Measurements from ENCODE around the gene USP15.

The USP15 gene

DNA sequence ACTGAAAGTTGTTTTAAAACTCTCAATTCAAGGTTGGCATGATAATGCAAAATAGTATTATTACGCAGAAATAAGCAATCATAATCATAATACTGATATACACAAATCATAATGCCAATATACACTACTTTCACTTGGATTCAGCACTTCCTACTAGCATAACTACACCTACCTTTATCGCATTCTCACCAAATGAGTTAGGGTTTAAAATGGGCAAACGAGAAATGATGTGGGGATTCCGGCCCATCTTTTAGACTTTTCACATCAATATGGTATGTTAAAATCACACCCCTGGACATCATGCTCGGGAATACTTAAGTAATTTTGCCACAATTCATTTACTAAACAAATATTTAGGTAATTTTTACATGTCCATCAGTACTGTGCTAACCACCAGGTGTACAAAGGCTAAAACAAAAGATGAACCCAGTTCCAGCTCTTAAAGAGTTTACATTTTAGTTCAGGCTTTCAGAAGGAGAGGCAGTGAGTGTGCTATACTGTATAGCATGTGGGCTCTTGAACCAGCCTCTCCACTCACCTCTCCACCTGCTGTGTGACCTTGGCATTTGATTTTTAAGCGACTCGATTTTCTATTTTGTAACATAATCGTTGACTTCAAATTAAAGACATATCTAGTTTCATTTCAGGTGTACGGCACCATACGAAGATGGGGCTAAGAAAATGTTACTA, 1.1 kb upstream of the USP15 start:
- peak; percentile 91 for DNase-seq

DNA sequence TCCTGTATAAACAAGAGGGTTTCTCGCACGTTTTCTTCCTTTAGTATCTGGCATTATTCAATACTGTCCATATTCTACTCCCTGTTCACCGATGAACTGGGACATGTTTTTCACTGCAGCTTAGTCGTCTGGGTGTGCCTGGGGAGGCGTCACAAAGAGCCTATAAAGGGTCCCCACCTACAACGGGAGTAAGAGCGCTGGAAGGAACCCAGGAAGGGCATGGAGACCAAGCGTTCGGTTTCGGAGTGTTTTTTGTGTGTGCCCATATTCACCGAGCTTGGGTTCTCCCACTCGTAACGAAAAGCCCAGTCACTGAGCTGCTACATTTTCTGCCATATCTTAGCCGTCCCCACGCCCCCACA, 592 bp upstream of the USP15 start:
- DNase-seq: peak; percentile 93

DNA sequence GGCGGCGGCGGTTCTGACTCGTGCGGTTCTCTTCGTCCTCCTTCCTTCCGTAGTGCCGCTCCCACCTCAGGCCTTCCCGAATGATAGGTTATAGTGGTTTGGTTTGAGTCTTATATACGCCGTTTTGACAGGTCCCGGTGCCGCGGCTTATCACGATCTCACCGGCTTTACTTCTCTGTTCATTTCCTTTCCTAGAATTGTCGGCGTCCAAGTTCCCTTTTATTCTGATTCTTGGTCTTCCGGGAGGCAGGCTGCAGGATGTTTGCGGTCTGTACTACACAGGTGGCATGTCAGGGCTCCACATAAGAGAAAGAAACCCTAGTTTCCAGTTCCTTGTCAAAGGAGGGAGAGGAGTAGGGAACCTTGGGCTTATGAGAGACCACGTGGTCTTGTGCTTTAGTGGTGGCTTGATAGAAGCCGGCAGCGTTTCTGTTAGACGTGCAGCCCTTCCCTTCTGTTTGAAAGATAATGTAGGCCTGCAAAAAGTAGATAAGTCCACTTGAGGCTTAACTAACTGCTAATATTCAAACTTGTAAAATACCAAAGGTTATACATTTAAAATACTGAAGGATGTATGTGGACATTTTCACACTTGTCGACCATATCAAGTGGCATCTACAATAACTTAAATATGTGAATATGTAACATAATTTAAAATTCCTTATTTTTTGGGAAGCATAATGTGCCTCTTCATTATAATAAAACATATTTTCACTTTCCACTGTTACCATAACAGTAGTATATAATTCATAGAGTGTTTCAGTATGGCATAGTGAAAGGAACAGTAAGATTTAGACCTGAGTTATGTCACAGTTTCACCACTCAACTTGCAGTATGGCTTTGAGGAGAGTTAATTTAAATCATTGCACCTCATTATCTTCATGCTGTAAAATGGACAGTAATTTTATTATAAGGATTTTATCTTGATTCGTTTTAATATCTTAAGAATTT, 804 bp downstream of the USP15 start:
- DNase-seq: peak; percentile 70

DNA sequence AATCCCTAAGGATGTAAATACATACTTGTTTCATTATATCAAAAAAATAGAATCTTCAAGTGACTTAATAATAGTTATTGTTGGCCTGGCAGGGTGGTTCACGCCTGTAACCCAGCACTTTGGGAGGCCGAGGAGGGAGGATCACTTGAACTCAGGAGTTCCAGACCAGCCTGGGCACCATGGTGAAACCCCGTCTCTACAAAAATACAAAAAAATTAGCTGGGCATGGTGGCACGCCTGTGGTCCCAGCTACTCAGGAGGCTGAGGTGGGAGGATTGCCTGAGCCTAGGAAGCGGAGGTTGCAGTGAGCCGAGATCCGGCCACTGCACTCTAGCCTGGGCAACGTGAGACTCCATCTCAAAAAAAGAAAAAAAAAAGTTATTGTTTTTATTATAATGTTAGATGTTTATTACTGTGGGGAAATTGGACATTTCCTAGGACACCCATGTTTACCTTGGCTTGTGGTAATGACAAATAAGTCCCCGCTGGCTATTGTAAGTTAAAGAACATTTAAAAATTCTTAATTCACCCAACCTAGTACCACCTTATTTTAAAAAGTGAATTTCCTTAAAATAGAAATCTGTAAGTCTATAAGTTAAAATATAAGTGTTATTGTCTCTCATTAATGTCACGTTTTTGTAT, 1.8 kb downstream of the USP15 start:
- no peak for DNase-seq

- no peak for DNase-seq
Observed at GRCh38 chr12:62263232-62263631, 3.0 kb downstream of the USP15 start.

DNA sequence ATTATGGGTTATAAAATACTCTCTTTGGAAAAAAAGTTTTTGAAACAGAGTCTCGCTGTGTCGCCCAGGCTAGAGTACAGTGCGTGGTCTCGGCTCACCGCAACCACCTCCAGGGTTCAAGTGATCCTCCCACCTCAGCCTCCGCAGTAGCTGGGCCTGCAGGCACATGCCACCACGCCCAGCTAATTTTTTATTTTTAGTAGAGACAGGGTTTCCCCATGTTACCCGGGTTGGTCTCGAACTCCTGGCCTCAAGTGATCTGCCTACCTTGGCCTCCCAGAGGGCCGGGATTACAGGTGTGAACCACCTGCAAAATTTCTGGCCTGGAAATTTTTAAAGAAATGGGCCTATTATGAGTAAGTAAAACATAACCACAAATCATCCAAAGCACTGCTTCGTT, 3.8 kb downstream of the USP15 start:
- DNase-seq: no peak

DNA sequence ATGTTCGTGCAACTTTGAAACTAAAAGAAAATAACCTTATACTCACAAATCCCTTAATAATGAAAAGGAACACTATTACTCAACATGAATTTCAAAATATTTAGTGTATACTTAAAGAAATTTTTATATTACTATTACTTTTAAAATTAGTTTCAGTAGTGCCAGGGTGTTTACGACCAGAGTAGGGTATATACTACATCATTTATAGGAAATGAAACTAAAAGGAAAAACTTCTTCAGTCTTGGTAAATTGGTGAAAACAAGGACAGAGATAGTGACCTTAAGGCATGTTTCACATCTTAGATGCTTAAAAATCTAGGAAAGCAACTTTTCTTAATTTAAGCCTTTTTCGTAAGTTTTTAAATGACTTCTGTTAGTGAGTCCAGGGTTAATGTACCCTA, 4.5 kb downstream of the USP15 start:
- no peak for DNase-seq

DNA sequence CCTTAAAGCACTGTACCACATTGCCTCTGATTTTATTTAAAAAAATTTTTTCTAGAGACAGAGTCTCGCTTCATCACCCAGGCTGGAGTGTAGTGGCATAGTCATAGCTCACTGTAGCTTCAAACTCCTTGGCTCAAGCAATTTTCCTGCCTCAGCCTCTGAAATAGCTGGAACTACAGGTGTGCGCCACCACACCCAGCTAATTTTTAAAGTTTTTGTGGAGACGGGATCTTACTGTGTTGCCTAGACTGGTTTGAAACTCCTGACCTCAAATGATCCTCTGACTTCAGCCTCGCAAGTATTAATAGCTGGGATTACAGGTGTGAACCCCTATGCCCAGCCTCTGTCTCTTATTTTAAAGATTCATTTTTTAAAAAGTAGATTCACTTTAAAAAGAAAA, 5.3 kb downstream of the USP15 start:
- DNase-seq: no peak

- DNase-seq: no peak
Observed at GRCh38 chr12:62267026-62267425, 6.8 kb downstream of the USP15 start.

DNA sequence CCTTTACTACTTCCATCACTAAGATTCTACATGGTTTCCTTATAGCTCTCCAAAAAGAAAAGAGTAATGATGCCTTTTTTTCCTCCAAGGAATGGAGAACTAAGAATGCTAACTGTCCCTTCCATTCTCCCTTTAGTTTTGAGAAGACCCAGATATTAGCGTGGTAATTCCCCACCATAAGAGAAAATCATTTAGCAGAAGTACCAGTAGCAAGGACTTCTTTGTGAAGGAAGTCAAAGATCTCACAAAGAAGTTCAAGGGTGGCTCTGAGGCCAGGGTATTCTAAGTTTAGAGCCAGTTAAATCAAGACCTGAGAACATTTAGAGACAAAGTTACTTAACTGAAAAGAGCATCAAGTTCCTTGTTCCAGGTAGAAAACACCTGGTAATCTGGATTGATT, 7.3 kb downstream of the USP15 start:
- no peak for DNase-seq

GRCh38 chr12:62268956-62269355, 8.8 kb downstream of the USP15 start:
- no peak for DNase-seq

DNA sequence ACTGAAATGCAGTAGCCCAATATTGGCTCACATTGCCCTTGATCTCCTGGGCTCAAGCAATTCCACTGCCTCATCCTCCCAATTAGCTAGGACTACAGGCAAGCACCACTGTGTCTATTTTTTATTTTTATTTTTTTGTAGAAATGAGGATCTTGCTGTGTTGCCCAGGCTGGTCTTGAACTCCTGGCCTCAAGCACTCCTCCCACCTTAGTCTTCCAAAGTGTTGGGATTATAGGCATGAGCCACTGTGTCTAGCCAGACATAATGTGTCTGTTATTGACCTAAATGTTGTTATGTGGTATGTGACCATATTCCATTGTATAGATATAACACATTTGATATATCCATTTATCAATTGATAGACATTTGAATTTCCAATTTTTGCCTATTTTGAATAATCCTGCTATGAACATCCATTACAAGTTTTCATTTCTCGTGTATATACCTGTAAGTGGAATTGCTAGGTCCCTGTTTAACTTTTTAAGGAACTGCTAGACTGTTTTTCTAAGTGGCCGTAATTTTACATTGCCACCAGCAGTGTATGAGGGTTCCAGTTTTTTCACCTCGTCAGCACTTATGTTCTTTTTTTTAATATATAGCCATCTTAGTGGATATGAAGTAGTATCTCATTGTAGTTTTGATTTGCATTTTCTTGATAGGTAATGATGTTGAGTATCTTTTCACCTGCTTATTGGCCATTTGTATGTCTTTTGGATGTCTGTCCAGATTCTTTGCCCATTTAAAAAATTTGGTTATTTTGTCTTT, 9.4 kb downstream of the USP15 start:
- DNase-seq: no peak

DNA sequence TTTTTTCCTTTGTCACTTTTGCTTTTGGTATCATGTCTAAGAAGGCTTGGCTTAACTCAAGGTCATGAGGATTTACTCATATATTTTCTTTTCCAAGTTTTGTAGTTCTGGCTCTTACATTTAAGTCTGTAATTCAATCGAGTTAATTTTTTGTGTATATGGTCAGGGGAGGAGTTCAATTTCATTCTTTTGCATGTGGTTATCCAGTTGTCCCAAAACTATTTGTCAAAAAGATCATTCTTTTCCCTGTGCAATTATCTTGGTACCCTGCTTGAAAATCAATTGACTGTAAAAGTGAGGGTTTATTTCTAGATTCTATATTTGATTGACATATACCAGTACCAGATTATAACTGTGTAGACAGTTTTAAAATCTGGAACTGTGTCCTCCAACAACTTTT, 10.2 kb downstream of the USP15 start:
- DNase-seq: no peak

- no peak for DNase-seq
Observed at GRCh38 chr12:62270872-62271271, 10.7 kb downstream of the USP15 start.

DNA sequence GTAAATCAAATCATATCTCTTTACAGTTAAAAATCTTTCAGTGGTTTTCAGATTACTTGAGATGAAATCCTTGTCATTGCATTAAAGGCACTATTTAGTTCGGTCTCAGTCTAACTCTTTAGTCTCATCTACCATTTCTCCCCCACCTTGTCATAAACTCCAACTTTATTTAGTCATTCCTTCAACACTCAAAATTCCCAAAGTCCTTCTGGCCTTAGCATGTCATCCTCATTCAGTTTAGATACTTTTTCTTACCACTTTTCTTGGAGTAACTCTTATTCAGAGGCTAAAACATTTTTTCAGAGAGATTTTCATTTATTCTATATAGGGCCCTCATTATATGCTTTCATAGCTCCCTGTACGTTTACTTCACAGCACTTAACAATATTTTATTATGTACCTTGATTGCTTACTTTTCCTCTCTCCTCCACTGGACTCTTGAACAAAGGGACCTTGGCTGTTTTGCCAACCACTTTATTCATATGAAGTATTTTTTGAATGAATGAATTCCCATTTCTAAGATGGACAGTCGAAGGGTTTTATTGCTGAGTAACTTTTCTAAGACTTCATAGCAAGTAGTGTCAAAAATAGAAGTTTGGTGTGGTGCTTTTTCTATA, 12.8 kb downstream of the USP15 start:
- DNase-seq: peak; percentile 15

DNA sequence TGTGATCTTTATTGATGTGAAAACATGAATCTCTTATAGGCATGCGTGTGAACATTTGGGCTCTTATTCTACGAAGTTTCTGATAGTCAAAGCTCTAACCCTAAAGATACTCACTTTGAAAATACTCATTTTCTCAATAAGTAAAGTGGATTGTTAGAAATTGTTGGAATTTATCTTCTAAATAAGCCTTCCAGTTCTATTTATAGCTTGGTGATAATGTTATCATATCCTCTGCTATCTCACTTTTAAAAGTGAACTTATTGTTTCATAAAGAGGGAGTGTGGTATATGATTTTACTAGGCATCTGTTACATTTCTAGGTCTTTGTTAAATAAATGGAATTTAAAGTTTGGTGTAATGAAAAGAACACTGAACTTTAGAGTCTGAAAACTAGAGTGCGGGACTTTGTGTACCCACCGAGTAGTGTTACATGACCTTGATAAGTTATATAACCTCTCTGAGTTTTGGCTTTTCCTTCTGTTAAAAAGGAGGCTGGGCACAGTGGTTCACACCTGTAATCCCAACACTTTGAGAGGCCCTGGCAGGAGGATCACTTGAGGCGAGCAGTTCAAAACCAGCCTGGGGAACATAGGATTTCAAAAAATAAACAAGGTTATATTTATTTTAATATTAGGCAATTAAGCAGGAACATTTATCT, 13.6 kb downstream of the USP15 start:
- DNase-seq: no peak

GRCh38 chr12:62278022-62278421, 17.8 kb downstream of the USP15 start:
- no peak for DNase-seq

- no peak for DNase-seq
Observed at GRCh38 chr12:62279058-62279457, 18.9 kb downstream of the USP15 start.

GRCh38 chr12:62279961-62280360, 19.8 kb downstream of the USP15 start:
- DNase-seq: no peak

DNA sequence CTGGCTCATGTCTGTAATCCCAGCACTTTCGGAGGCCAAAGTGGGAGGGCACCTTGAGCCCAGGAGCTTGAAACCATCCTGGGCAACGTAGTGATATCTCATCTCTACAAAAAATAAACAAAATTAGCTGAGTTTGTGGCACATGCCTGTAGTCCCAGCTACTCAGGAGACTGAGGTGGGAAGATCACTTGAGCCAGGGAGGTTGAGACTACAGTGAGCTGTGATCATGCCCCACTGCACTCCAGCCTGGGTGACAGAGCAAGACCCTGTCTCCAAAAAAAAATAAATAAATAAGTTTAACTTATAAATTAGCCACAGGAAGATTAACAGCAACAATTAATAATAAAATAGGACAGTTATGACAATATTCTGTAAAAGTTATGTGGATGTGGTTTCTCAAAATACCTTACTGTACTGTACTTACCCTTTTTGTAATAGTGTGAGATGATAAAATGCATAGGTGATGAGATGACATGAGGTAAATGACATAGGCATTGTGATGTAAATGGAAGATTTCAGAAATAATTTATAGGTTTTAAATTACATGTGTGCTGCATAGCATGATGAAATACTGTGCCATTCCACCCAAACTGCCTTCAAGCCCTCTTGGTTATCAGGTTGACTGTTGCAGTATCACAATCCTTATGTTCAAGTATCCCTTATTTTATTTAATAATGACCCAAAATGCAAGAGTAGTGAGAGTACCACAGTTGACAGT, 22.0 kb downstream of the USP15 start:
- no peak for DNase-seq

DNA sequence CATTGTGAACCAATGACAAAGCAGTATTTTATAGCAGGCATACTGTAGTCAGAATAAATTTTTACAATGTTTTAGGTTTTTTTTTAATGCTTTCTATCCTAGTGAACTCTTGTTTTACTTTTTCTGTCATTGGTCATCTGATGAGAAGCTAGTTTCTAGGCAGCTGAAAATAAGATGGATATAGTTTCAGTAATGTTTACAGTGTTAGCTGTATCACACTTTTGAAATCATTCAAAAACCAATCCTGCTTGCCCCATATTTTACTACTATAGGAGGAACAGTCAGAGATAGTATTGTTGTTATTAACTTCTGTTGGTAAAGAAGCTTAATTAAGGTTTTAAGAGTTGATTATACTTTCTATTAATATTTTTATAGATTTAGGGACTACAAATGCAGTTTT, 24.5 kb downstream of the USP15 start:
- no peak for DNase-seq
